Gastroesophageal sphincter (tissue), 3 donors: ENCODE results near the gene RECK.

Experiments
- POLR2A ChIP-seq, 2 donors: fragments of 450-650 bp; IDR thresholded peaks; one replicate each; pipeline ENCODE4 v1.6.1; 2017; ENCODE audit warnings: antibody characterized with exemption in 2 of 2, mild to moderate bottlenecking in 2 of 2, moderate library complexity in 1 of 2
- POLR2AphosphoS5 ChIP-seq: sonication (generic); formaldehyde crosslinking; IDR thresholded peaks from one replicate; pipeline ENCODE4 v1.6.1; 2017; ENCODE audit warnings: antibody characterized with exemption
- TF ChIP-seq, protein P1 (sequence below), 4 experiments: fragments of 200-600 bp in 2 of 4; fragments of 450-650 bp in 2 of 4; sonication (generic) in 1 of 4; IDR thresholded peaks; one replicate each; pipeline ENCODE4 v1.5.1; 2017 to 2019; ENCODE audit warnings: antibody characterized with exemption in 4 of 4, mild to moderate bottlenecking in 2 of 4, moderate library complexity in 2 of 4

DNA sequence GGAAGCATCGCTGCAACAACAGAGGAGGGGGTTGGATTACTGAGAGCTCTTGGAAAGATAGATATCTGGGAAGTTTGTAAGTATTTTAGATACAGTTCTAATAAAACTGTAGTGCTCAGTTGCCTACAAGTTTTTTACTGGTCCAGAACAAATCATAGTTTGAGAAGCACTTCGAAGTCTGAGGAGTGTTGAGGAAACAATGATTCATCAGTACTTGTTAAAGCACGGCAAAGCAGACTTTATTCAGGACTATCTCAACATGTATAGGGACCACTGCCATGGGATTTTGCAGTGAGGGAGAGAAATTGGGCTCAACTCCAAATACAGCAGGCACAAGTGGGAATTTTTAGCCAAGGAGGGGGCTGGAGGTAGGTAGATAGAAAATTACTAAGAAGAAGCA lies 25.3 kb upstream of the RECK start:
- TF ChIP-seq POLR2A (IDR thresholded peaks at IDR 0.05) (no peak), POLR2AphosphoS5 (no peak)
- TF ChIP-seq, protein P1, sequence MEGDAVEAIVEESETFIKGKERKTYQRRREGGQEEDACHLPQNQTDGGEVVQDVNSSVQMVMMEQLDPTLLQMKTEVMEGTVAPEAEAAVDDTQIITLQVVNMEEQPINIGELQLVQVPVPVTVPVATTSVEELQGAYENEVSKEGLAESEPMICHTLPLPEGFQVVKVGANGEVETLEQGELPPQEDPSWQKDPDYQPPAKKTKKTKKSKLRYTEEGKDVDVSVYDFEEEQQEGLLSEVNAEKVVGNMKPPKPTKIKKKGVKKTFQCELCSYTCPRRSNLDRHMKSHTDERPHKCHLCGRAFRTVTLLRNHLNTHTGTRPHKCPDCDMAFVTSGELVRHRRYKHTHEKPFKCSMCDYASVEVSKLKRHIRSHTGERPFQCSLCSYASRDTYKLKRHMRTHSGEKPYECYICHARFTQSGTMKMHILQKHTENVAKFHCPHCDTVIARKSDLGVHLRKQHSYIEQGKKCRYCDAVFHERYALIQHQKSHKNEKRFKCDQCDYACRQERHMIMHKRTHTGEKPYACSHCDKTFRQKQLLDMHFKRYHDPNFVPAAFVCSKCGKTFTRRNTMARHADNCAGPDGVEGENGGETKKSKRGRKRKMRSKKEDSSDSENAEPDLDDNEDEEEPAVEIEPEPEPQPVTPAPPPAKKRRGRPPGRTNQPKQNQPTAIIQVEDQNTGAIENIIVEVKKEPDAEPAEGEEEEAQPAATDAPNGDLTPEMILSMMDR (IDR thresholded peaks at IDR 0.05): no peak
